Activated T-helper 1 cell treated with anti-CD3 and anti-CD28 coated beads, Interleukin-12 subunit alpha, Interleukin-12 subunit beta, Interleukin-2, Interleukin-4 antibody, amounts not matched to agents 30 ng/mL and 10 ng/mL and 1 ng/mL, durations not matched to agents 14 hours and 24 hours and 36 hours (primary cell): ENCODE data around the gene CAMTA1. TPM values are rescaled to one million over a fixed set of nuclear protein-coding genes. Genes with fewer than 3 reads are reported as not detected.
"Not testable (repeated sequence)": the region's sequence is repeated elsewhere in the genome, so short reads cannot be mapped to it uniquely, and the experiment has no call there.

Source experiments
- DNase-seq: peaks from one replicate; pipeline ENCODE4 v3.0.0; 2021; ENCODE audit warnings: low spot score
- H3K27ac Mint-ChIP-seq: one replicate; pipeline ENCODE4 v1.8.0; 2021; ENCODE audit warnings: mild to moderate bottlenecking, mixed read lengths
- H3K27me3 Mint-ChIP-seq: one replicate; pipeline ENCODE4 v1.8.0; 2022; ENCODE audit warnings: mild to moderate bottlenecking, moderate library complexity, mixed read lengths; ENCODE audit not compliant: insufficient read depth
- H3K36me3 Mint-ChIP-seq: one replicate; pipeline ENCODE4 v1.8.0; 2021; ENCODE audit warnings: low read depth, mixed read lengths
- H3K4me1 Mint-ChIP-seq: one replicate; pipeline ENCODE4 v1.8.0; 2021; ENCODE audit warnings: low read depth, mixed read lengths
- H3K4me3 Mint-ChIP-seq: one replicate; pipeline ENCODE4 v1.8.0; 2021; ENCODE audit warnings: mild to moderate bottlenecking, moderate library complexity, mixed read lengths
- H3K9me3 Mint-ChIP-seq: one replicate; pipeline ENCODE4 v1.8.0; 2021; ENCODE audit warnings: mixed read lengths
- intact Hi-C: fragments of 100-400 bp; cut with micrococcal nuclease; formaldehyde crosslinking; loops from one replicate; pipeline ENCODE4 v1.15.1; 2024
- total RNA-seq: library from RNA; stranded (reverse); gene quantifications from 2 replicates; pipeline ENCODE4 v1.2.3, GENCODE V29; 2022

Gene CAMTA1
- total RNA-seq, 1 donor from 2014 or later = 57.2 TPM

DNA sequence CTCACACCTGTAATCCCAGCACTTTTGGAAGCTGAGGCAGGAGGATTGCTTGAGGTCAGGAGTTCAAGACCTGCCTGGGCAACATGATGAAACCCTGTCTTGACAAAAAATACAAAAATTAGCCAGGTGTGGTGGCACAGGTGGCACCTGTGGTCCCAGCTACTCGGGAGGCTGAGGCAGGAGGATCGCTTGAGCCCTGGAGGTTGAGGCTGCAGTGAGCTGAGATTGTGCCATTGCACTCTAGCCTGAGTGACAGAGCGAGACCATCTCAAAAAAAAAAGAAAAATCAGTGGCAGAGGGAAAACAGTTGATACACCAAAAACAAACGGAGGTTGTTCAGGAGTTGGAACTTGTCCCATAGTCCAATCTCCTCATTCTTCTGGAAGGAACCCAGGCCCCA lies 904.1 kb downstream of the CAMTA1 start:
- H3K9me3 Mint-ChIP-seq = peaks cover 15% of the 10 kb centered on the region
- H3K27me3 Mint-ChIP-seq, H3K27ac Mint-ChIP-seq, H3K4me1 Mint-ChIP-seq, H3K4me3 Mint-ChIP-seq, intact Hi-C loops, H3K36me3 Mint-ChIP-seq, DNase-seq: not testable (repeated sequence)

DNA sequence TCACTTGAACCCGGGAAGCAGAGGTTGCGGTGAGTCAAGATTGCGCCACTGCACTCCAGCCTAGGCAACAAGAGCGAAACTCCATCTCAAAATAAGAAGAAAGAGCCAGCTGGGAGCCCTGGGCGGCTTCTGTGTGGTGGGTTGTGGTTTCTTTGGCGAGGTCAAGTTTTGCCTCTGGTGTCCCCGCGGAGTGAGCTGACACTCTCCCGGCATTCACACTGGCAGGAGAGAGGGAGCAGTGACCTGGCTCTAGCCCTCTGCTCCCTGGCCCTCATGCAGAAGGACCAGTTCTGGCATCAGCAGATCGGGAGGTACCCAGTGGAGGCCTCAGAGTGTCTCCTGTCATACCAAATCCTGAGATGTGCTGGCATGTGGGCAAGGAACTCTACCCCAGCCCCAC lies 904.8 kb downstream of the CAMTA1 start:
- no peak for DNase-seq
- H3K27me3 Mint-ChIP-seq = peaks cover 6% of the 10 kb centered on the region
- no peak overlapping the region for H3K27ac Mint-ChIP-seq
- no peaks in the 10 kb centered on the region for H3K4me1 Mint-ChIP-seq
- H3K4me3 Mint-ChIP-seq = no peak overlapping the region
- peaks cover 2% of the 10 kb centered on the region for H3K36me3 Mint-ChIP-seq
- H3K9me3 Mint-ChIP-seq = peaks cover 15% of the 10 kb centered on the region
- intact Hi-C loops = no loop called here

DNA sequence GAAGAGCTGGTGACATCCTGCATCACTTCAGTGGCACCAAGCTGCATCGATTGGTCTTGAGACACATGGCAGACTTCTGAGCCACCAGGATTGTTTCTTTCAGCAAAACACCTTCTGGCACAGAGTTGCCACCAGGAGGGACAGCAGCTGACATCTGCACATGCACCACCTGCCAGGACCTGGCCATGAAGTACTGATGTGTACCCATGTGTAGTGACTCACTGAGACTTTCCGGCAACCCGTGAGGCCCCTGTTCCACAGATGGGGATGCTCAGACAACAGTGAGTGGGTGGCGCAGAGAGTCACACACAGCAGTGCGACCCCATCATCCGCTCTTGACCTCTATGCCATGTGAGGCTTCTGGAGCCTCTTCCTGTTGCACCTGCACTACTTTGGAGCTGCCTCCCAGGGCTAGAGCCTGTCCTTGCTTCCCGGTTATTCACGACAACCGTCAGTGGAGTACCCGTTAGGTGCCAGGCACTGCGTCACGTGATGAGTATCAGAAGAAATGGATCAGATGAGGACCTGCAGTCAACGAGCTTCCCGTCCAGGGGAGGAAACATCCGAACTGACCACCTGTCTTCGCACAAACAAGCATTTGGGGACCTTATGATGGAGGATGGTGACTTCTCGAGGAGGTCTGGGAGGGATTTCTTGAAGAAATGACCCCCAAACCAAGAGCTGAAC lies 905.4 kb downstream of the CAMTA1 start:
- Mint-ChIP-seq H3K4me1 (no peaks in the 10 kb centered on the region), H3K4me3 (no peak overlapping the region), H3K9me3 (peaks cover 15% of the 10 kb centered on the region), H3K27me3 (peaks cover 6% of the 10 kb centered on the region), H3K36me3 (peaks cover 2% of the 10 kb centered on the region), H3K27ac (no peak overlapping the region)
- intact Hi-C loops = no loop called here
- DNase-seq = no peak

DNA sequence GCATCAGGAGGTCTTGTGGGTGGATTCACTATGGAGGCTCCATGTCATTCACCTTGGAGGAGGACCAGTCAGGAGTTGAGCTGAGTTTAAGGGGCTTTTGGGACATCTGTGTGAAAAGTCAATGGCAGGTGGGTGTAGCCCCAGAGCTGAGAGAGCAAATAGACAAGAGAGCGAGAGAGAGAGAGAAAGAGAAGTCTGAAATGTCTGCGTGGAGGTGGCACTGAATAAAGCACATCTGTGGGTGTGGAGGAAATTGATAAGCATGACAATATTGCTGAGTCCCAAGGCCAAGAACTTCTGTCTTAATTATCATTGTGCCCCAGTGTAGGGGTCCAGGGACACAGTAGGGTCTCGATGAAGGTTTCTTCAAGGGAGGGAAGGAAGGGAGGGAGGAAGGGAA lies 906.3 kb downstream of the CAMTA1 start:
- no peaks in the 10 kb centered on the region for H3K4me1 Mint-ChIP-seq
- DNase-seq = no peak
- peaks cover 2% of the 10 kb centered on the region for H3K36me3 Mint-ChIP-seq
- H3K27ac Mint-ChIP-seq = no peak overlapping the region
- H3K9me3 Mint-ChIP-seq = peaks cover 15% of the 10 kb centered on the region
- intact Hi-C loops = no loop called here
- peaks cover 6% of the 10 kb centered on the region for H3K27me3 Mint-ChIP-seq
- no peak overlapping the region for H3K4me3 Mint-ChIP-seq

DNA sequence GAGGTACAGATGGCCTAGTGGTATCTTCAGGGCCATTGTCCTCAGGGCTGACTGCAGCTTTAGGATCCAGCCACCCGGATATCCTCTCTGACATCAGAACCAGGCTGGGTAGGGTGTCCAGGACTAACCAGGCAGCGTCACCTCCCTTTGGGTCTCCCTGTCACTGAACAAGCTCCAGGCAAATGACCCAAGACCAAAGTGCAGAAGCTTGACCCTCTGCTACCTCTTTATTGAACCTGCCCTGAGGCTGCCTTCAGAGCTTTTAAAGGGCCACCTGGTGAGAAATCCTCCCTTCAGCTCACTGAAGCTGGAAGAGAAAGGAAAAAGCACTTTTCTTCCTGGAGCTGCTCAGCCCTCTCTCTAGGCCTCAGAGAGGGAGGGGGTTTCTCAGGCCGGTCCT lies 906.8 kb downstream of the CAMTA1 start:
- Mint-ChIP-seq H3K4me1 (no peaks in the 10 kb centered on the region), H3K27me3 (peaks cover 6% of the 10 kb centered on the region)

DNA sequence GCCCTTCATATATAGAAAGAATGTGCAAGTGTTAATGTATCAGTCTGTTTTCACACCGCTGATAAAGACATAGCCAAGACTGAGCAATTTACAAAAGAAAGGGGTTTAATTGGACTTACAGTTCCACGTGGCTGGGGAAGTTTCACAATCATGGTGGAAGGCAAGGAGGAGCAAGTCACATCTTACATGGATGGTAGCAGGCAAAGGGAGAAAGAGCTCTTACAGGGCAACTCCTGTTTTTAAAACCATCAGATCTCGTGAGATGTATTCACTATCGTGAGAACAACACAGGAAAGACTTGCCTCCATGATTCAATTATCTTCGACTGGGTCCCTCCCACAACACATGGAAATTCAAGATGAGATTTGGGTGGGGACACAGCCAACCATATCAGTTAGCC lies 907.8 kb downstream of the CAMTA1 start:
- DNase-seq, H3K4me3 Mint-ChIP-seq, intact Hi-C loops, H3K4me1 Mint-ChIP-seq, H3K36me3 Mint-ChIP-seq, H3K27ac Mint-ChIP-seq, H3K27me3 Mint-ChIP-seq: not testable (repeated sequence)
- peaks cover 15% of the 10 kb centered on the region for H3K9me3 Mint-ChIP-seq

More for the DNA sequence above, 906.8 kb downstream of the CAMTA1 start:
- H3K36me3 Mint-ChIP-seq = peaks cover 2% of the 10 kb centered on the region
- no peak for DNase-seq
- peaks cover 15% of the 10 kb centered on the region for H3K9me3 Mint-ChIP-seq
- no peak overlapping the region for H3K4me3 Mint-ChIP-seq
- no peak overlapping the region for H3K27ac Mint-ChIP-seq
- intact Hi-C loops = no loop called here

DNA sequence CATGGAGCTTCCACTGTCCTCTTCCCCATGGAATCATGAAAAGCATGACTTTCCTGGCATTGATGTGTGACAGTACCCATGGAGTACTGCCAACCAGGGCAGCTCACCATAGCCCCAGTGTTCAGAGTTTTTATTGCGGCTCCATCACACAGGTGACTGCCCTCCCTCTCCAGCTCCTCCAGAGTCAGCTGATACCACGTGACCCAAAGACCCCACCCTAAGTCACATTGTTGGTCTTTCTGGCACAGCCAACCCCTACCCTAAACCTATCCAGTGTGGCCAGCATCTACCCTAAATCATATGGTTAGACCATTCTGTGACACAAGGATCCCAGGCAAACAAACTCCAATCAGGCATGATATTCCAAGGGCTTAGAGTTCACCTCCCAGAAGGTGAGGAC lies 908.4 kb downstream of the CAMTA1 start:
- Mint-ChIP-seq H3K4me1 (no peaks in the 10 kb centered on the region), H3K36me3 (peaks cover 2% of the 10 kb centered on the region), H3K9me3 (peaks cover 15% of the 10 kb centered on the region), H3K27me3 (peaks cover 6% of the 10 kb centered on the region), H3K4me3 (no peak overlapping the region), H3K27ac (no peak overlapping the region)
- DNase-seq = no peak
- intact Hi-C loops = no loop called here

DNA sequence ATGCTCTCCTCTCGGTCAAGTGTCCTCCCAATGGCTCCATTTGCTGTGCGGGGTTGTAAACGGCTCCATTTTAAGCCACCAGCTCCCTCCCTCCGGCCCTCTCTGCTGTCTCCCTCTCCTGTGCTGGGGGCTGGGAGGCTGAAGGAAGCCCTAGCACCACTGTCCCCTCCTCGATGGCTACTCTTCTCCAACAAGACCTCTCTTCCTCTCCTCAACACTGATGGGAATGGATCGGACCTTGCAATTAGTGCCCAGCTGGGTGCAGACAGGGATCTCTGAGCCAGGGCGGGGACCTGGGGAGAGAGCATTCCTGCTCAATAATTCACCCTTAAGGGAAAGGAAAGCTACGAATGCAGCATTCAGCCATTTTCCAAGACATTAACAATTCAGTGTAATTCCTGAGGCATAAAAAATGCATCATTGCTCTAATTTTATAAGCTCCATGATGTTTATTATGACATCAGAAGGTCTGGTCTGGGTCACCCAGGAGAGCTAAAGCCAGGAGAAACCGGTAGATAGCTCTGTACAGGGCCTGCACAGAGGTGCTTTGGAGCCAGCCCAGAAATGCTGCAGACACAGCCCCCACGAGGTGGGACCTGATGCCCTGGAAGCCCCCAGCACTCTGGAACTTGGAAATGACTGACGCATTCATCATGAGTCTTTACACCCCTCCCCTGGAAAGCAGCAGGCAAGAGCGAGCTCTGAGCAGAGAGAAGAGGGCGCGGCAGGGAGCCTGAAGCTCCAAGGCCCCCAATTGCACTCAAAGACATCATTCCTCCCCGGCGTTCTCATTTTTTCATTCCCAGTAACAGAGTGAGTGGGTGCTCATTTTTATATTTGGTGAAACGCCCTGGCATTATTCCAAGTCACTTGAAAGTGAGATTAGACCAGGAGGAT lies 909.6 kb downstream of the CAMTA1 start:
- Mint-ChIP-seq H3K36me3 (peaks cover 2% of the 10 kb centered on the region), H3K27ac (no peak overlapping the region), H3K4me3 (no peak overlapping the region), H3K9me3 (peaks cover 15% of the 10 kb centered on the region), H3K27me3 (peaks cover 14% of the 10 kb centered on the region), H3K4me1 (no peaks in the 10 kb centered on the region)
- DNase-seq = no peak
- intact Hi-C loops = no loop called here

DNA sequence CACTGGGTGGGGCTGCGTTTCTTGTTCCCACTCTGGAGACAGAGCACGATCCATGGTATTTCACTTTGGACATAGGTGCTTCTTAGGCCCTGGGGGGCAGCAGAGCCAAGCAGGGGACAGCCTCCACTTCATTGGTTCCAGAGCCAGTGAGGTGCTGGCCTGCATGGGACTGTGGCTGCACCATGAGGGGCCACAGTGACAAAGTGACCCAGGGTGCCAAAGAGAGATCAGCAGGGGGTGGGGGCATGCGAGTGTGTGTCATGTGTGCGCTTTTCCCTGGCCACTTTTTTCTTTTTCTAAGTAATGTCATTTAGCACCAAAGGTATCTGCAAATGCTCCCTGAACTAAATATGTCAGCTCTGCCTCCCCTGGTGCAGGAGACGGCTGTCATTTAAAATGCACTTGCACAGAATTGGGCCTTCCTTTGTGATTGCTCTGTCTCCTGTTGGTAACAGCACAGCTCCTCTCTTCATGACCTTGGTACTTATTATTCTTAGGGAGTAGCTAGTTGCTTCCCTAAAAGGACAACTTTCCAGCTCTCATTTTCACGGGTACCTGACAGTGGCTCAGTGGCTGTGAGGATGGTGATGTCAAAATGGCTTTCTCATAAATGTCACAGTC lies 910.4 kb downstream of the CAMTA1 start:
- H3K36me3 Mint-ChIP-seq = peaks cover 2% of the 10 kb centered on the region
- peaks cover 15% of the 10 kb centered on the region for H3K9me3 Mint-ChIP-seq
- H3K27ac Mint-ChIP-seq = no peak overlapping the region
- no peak for DNase-seq
- H3K4me3 Mint-ChIP-seq = no peak overlapping the region
- intact Hi-C loops = no loop called here
- H3K4me1 Mint-ChIP-seq = no peaks in the 10 kb centered on the region
- H3K27me3 Mint-ChIP-seq = peaks cover 19% of the 10 kb centered on the region

DNA sequence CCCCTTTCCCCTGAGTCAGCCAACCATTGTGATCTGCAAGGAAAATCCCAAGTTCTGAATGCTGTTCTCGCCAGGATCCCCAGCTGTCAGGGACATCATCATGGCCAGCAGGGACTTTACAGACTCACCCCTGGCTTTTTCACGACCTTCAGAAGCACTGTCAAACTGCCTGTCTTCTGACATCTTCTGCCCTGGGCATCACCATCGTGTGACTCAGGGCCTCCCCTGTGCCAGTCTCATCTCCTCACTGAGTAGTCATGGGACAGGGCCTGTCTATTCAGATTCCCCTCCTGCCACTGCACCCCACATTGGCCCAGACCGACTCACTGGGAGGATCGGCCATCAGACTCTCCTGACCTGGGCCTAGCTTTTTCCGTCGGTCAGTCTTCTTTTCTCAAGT lies 913.4 kb downstream of the CAMTA1 start:
- H3K27me3 Mint-ChIP-seq = peaks cover 48% of the 10 kb centered on the region
- H3K27ac Mint-ChIP-seq = no peak overlapping the region
- no peak for DNase-seq

DNA sequence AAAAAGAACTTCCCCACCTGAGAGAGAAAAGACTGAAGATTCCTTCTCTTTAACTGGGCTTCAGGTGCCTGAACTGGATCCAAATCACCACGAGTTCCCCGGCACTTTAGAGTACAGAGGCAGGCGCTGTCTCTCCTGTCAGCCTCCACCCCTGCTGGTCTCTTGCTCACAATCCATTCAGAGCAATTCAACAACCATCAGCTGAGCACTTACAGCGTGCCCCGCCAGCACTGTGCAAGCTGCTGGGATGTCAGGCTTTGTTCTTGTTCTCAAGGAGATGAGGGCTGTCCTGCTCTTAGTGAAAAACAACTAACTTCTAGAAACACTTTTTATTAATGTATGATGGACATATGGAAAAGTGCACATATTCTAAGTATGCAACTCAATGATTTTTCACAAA lies 917.1 kb downstream of the CAMTA1 start:
- H3K27me3 Mint-ChIP-seq = peaks cover 61% of the 10 kb centered on the region
- no peak for DNase-seq
- no peaks in the 10 kb centered on the region for H3K4me1 Mint-ChIP-seq
- no peak overlapping the region for H3K4me3 Mint-ChIP-seq
- no peaks in the 10 kb centered on the region for H3K9me3 Mint-ChIP-seq
- intact Hi-C loops = loop anchor here (5.0 kb wide), 1 partner anchor 70 kb away; the partner anchor contains the start of gene VAMP3
- H3K36me3 Mint-ChIP-seq = no peaks in the 10 kb centered on the region
- no peak overlapping the region for H3K27ac Mint-ChIP-seq

More for the DNA sequence above, 913.4 kb downstream of the CAMTA1 start:
- Mint-ChIP-seq H3K4me3 (no peak overlapping the region), H3K4me1 (no peaks in the 10 kb centered on the region), H3K9me3 (peaks cover 6% of the 10 kb centered on the region), H3K36me3 (peaks cover 2% of the 10 kb centered on the region)
- intact Hi-C loops = no loop called here

DNA sequence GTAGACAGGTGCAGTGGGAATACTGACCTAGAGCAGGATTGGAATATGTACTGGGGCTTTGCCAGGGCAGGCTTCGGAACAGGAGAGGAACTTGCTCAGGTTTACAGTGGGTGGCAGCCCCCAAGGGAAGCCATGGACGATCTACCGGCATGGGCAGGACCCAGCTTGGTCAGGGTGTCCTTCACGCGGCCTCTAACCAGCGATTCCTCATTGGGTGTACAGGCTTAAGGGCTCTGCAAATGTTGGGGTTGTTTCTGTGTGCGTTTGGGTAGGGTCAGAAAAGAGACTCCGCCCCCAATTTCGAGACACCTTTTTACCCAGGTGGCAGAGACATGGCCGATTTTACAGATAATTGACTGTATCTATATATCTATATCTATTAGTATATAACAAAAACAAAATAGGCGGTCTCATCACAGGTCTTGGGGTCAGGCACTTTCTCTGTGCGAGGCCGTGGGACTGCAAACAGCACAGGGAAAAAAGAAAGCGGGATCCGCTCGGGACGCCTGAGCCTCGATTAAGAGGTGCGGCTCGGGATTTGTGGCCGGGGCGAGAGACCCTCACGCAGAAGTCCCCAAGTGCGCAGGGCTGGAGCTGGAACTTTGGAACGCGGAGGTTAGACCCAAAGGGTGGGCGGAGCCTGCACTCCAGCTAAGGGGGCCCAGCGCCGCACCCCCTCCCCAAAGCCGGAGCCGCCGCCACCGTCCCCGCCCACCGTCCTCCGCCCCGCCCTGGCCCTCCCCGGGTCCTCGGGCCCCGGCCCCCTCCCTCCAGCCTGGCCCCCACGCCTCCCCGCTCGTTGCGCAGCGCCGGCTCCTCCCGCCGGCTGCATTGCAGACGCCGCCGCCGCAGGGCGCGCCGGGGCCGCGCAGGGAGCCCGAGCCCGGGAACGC lies 918.3 kb downstream of the CAMTA1 start:
- no peak for DNase-seq
- Mint-ChIP-seq H3K27me3 (peaks cover 72% of the 10 kb centered on the region), H3K27ac (no peak overlapping the region), H3K4me3 (peak overlapping the region; percentile 76), H3K9me3 (no peaks in the 10 kb centered on the region), H3K4me1 (no peaks in the 10 kb centered on the region), H3K36me3 (no peaks in the 10 kb centered on the region)
- intact Hi-C loops = loop anchor here (5.0 kb wide), 1 partner anchor 69 kb away; the partner anchor contains the start of gene VAMP3
